HL-60 (cell line): ENCODE results near the gene ELF4.

Source experiments
- DNase-seq, 2 experiments: peaks; one replicate each; pipeline ENCODE4 v3.0.0-alpha.2; 2010 to 2020; ENCODE audit warnings: low read depth in 1 of 2, low spot score in 1 of 2
- H3K27ac ChIP-seq: fragments of 250-450 bp; sonication (Bioruptor Pico); replicated peaks from 2 replicates; pipeline ENCODE4 v1.5.1; 2020; ENCODE audit warnings: mild to moderate bottlenecking, moderate library complexity
- H3K27me3 ChIP-seq: fragments of 250-450 bp; sonication (Bioruptor Pico); 2 replicates; pipeline ENCODE4 v1.5.1; 2021; ENCODE audit warnings: mild to moderate bottlenecking, moderate library complexity; ENCODE audit not compliant: insufficient read depth, poor library complexity, severe bottlenecking
- H3K4me3 ChIP-seq: replicated peaks from 2 replicates; pipeline ENCODE4 v1.5.1; 2011; ENCODE audit warnings: mild to moderate bottlenecking, control low read depth, low read length; ENCODE audit not compliant: insufficient read depth
- CTCF ChIP-seq: IDR thresholded peaks from one replicate; pipeline ENCODE4 v1.5.1; 2011; ENCODE audit warnings: low read length, control low read depth, inconsistent platforms; ENCODE audit not compliant: insufficient read depth
- GABPA ChIP-seq: IDR thresholded peaks from 2 replicates; pipeline ENCODE4 v1.6.1; 2012; ENCODE audit warnings: low read depth
- POLR2AphosphoS5 ChIP-seq: IDR thresholded peaks from 2 replicates; pipeline ENCODE4 v1.6.1; 2012; ENCODE audit warnings: low read depth
- SPI1 ChIP-seq: IDR thresholded peaks from 2 replicates; pipeline ENCODE4 v1.6.1; 2012; ENCODE audit warnings: low read depth, mild to moderate bottlenecking, borderline replicate concordance
- TF ChIP-seq, protein P1 (sequence below): IDR thresholded peaks from 2 replicates; pipeline ENCODE4 v1.6.1; 2012; ENCODE audit warnings: low read depth; ENCODE audit not compliant: insufficient replicate concordance

The ELF4 gene

GRCh38 chrX:130139474-130140201 is 29.3 kb upstream of the ELF4 start:
- no peaks in the 10 kb centered on the region for H3K27me3 ChIP-seq
- TF ChIP-seq SPI1 (peak; percentile 40; the same call in 1 of the 2 replicates), CTCF (no peak)
- TF ChIP-seq, protein P1, sequence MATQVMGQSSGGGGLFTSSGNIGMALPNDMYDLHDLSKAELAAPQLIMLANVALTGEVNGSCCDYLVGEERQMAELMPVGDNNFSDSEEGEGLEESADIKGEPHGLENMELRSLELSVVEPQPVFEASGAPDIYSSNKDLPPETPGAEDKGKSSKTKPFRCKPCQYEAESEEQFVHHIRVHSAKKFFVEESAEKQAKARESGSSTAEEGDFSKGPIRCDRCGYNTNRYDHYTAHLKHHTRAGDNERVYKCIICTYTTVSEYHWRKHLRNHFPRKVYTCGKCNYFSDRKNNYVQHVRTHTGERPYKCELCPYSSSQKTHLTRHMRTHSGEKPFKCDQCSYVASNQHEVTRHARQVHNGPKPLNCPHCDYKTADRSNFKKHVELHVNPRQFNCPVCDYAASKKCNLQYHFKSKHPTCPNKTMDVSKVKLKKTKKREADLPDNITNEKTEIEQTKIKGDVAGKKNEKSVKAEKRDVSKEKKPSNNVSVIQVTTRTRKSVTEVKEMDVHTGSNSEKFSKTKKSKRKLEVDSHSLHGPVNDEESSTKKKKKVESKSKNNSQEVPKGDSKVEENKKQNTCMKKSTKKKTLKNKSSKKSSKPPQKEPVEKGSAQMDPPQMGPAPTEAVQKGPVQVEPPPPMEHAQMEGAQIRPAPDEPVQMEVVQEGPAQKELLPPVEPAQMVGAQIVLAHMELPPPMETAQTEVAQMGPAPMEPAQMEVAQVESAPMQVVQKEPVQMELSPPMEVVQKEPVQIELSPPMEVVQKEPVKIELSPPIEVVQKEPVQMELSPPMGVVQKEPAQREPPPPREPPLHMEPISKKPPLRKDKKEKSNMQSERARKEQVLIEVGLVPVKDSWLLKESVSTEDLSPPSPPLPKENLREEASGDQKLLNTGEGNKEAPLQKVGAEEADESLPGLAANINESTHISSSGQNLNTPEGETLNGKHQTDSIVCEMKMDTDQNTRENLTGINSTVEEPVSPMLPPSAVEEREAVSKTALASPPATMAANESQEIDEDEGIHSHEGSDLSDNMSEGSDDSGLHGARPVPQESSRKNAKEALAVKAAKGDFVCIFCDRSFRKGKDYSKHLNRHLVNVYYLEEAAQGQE, result no peak
- DNase-seq, result no peak
- no peak overlapping the region for H3K27ac ChIP-seq
- no peak overlapping the region for H3K4me3 ChIP-seq

GRCh38 chrX:130136961-130137360 is 26.7 kb upstream of the ELF4 start:
- Histone ChIP-seq H3K27ac (no peak overlapping the region), H3K4me3 (no peak overlapping the region), H3K27me3 (no peaks in the 10 kb centered on the region)
- TF ChIP-seq GABPA (no peak), POLR2AphosphoS5 (no peak), CTCF (no peak), SPI1 (no peak)
- TF ChIP-seq, protein P1, result no peak
- no peak for DNase-seq

DNA sequence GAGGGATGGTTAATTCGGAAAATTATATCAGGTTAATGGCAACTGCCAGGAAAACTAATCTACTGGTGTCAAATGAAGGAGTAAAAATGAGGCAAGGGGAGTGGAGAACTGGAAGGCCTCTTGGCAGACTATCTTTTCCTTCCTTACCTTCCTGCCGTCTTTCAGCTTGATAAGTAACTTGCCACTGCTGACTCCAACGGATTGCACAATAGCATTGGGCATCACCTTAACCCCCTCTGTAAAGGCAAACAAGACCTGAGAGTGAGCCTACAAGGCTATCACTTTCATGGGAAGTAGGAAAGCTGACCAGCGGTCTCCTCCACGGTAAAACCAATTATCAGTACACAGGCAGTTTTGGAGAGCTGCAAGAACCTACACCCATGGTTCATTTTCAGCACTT is 26.2 kb upstream of the ELF4 start:
- Histone ChIP-seq H3K27me3 (no peaks in the 10 kb centered on the region), H3K4me3 (no peak overlapping the region), H3K27ac (no peak overlapping the region)
- TF ChIP-seq, protein P1, result no peak
- TF ChIP-seq GABPA, result no peak
- TF ChIP-seq CTCF, result no peak
- TF ChIP-seq SPI1, result no peak
- no peak for TF ChIP-seq POLR2AphosphoS5
- no peak for DNase-seq
